Activated CD4-positive, alpha-beta memory T cell treated with anti-CD3 and anti-CD28 coated beads, Interleukin-2, amount 10 ng/mL, durations not matched to agents 7 days and 5 days (primary cell): ENCODE results near the gene OR52N4. TPM values are rescaled to one million over a fixed set of nuclear protein-coding genes. Genes with fewer than 3 reads are reported as not detected.

Source experiments
- CTCF ChIA-PET: fragments of 350-600 bp; sonication (Branson Sonifier 250); formaldehyde crosslinking; loops from one replicate; lab custom pipeline; 2021; ENCODE audit warnings: antibody characterized with exemption, inconsistent platforms; lab: Charles Lee
- POLR2A ChIA-PET: fragments of 350-600 bp; sonication (Branson Sonifier 250); formaldehyde crosslinking; loops from one replicate; lab custom pipeline; 2021; ENCODE audit warnings: antibody characterized with exemption; lab: Charles Lee
- DNase-seq: peaks from one replicate; pipeline ENCODE4 v3.0.0-alpha.2; 2020
- H3K27ac Mint-ChIP-seq: one replicate; pipeline ENCODE4 v1.8.0; 2021; ENCODE audit warnings: mild to moderate bottlenecking, mixed read lengths
- H3K27me3 Mint-ChIP-seq: one replicate; pipeline ENCODE4 v1.8.0; 2021; ENCODE audit warnings: mixed read lengths
- H3K36me3 Mint-ChIP-seq: one replicate; pipeline ENCODE4 v1.8.0; 2021; ENCODE audit warnings: low read depth, mixed read lengths
- H3K4me1 Mint-ChIP-seq: one replicate; pipeline ENCODE4 v1.8.0; 2021; ENCODE audit warnings: mixed read lengths
- H3K4me3 Mint-ChIP-seq: one replicate; pipeline ENCODE4 v1.8.0; 2021; ENCODE audit warnings: mild to moderate bottlenecking, mixed read lengths
- H3K9me3 Mint-ChIP-seq: one replicate; pipeline ENCODE4 v1.8.0; 2021; ENCODE audit warnings: mixed read lengths
- total RNA-seq, 2 experiments: library from RNA; stranded (reverse); gene quantifications; one replicate each; pipeline ENCODE4 v1.2.3, GENCODE V29; 2021

The OR52N4 gene
- total RNA-seq, 2 experiments from 2014 or later = 1.5 to 1.9 TPM

DNA sequence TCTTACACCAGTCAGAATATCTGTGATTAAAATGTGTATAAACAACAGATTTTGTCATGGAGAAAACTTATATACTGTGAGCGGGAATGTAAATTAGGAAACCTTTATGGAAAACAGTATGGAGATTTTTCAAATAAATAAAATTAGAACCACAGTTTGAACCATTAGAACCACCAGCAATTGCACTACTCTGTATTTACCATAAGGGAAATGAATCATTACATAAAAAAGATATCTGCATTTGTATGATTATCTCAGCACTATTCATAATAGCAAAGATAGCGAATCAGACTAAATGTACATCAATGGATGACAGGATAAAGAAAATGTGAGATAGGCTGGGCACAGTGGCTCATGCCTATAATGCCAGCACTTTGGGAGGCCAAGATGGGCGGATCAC, 7.4 kb upstream of the OR52N4 start:
- ChIA-PET POLR2A (no interaction called here), CTCF (no interaction called here)
- H3K4me3 Mint-ChIP-seq = no peak overlapping the region
- no peaks in the 10 kb centered on the region for H3K4me1 Mint-ChIP-seq
- no peak overlapping the region for H3K27ac Mint-ChIP-seq
- DNase-seq = no peak
- H3K27me3 Mint-ChIP-seq = peaks cover 2% of the 10 kb centered on the region
- peaks cover 1% of the 10 kb centered on the region for H3K9me3 Mint-ChIP-seq
- no peaks in the 10 kb centered on the region for H3K36me3 Mint-ChIP-seq

DNA sequence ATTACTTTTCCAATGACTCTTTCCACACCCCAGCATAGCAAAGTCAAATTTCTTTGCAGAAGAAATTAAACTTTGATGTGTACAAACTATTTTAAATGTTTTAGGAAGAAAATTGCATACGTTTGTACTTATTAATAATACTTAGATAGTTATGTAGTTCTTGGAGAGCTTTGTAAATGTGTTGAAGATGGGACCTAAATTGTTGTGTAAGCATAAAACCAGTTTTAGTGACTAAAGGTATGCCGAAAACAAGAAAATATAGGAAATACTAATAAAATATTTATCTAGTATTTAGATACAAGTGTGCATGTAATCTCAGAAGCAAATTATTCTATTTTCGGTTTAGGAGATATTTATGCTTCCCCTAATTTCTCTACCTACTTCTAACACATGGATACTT, 4.2 kb upstream of the OR52N4 start:
- CTCF ChIA-PET = no interaction called here
- Mint-ChIP-seq H3K36me3 (no peaks in the 10 kb centered on the region), H3K27ac (no peak overlapping the region), H3K4me1 (no peaks in the 10 kb centered on the region), H3K9me3 (no peaks in the 10 kb centered on the region), H3K4me3 (no peak overlapping the region), H3K27me3 (no peaks in the 10 kb centered on the region)
- no peak for DNase-seq
- POLR2A ChIA-PET = no interaction called here

DNA sequence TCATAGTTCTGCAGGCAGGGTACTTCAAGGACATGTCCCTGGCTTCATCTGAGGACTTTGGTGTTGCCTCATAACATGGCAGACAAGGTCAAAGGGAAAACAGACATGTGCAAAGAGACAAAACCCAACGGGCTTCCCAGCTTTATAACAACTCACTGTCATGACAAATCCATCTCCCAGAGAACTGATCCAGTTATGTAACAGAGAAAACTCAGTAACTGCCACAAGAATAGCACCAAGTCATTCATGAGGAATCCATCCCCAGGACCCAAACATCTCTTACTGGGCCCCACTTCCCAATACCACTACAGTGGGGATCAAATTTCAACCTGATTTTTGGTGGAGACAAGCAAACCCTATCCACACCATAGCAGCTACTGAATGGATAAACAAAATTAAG, 13.0 kb downstream of the OR52N4 start:
- no peaks in the 10 kb centered on the region for H3K36me3 Mint-ChIP-seq
- no peaks in the 10 kb centered on the region for H3K9me3 Mint-ChIP-seq
- POLR2A ChIA-PET = no interaction called here
- H3K27me3 Mint-ChIP-seq = no peaks in the 10 kb centered on the region
- CTCF ChIA-PET = no interaction called here
- H3K4me3 Mint-ChIP-seq = no peak overlapping the region
- no peaks in the 10 kb centered on the region for H3K4me1 Mint-ChIP-seq
- no peak overlapping the region for H3K27ac Mint-ChIP-seq
- DNase-seq = no peak

DNA sequence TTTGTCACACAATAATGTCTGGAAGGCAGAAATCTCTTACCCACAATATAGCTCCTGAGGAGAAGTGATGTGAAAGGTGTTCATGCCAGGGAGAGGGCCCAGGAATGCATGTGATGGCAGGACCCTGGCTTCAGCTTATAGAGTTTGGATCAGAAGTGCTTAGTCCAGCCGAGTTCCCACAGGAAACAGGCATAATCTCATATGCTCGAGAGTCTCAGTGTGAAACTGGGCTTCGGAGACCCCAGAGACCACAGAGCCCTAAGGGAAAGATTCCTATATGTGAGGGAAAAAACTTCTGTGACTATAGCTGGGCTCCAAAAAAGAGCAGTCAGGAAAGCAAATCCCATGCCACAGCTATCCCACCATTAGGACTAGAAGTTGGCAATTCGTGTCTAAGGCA, 29.2 kb downstream of the OR52N4 start, which contains the start of gene OR52N5:
TSS of gene OR52N5 (minus strand) at position 101 of the 400 bp plus-strand sequence. CDS start 4,721 bp downstream, outside the sequence.
- no peak within 1 kb of the TSS for H3K4me3 Mint-ChIP-seq
- H3K9me3 Mint-ChIP-seq = no peaks in the 10 kb centered on the region
- H3K27ac Mint-ChIP-seq = no peak within 1 kb of the TSS
- no peaks in the 10 kb centered on the region for H3K4me1 Mint-ChIP-seq
- POLR2A ChIA-PET = no interaction called here
- H3K27me3 Mint-ChIP-seq = no peaks in the 10 kb centered on the region
- no peak for DNase-seq
- CTCF ChIA-PET = no interaction called here
- H3K36me3 Mint-ChIP-seq = no peaks in the 10 kb centered on the region

DNA sequence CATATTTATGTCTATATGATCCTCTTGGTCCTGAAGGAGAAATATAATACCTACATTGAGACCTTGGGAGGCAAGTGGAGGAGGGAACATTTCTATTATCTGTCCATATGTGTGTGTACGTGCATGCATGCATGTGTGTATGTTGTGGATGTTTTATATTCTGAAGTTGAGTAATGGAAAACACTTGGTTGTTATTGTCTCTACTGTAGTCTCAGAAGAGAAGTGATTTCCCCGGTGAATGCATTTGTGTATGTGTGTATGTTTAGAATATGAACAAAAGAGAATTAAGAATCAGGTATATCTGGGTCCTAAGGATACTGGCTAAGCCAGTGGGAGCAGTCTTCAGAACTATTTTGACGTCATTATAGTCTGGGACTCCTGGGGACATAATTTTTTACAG, 37.1 kb downstream of the OR52N4 start, which contains the start of gene OR52N1:
TSS of gene OR52N1 (minus strand) at position 101 of the 400 bp plus-strand sequence. CDS start 2,449 bp downstream, outside the sequence.
- H3K27me3 Mint-ChIP-seq = peaks cover 8% of the 10 kb centered on the region
- no peaks in the 10 kb centered on the region for H3K4me1 Mint-ChIP-seq
- no peak within 1 kb of the TSS for H3K4me3 Mint-ChIP-seq
- POLR2A ChIA-PET = no interaction called here
- DNase-seq = no peak
- H3K36me3 Mint-ChIP-seq = no peaks in the 10 kb centered on the region
- no peak within 1 kb of the TSS for H3K27ac Mint-ChIP-seq
- CTCF ChIA-PET = no interaction called here
- no peaks in the 10 kb centered on the region for H3K9me3 Mint-ChIP-seq

DNA sequence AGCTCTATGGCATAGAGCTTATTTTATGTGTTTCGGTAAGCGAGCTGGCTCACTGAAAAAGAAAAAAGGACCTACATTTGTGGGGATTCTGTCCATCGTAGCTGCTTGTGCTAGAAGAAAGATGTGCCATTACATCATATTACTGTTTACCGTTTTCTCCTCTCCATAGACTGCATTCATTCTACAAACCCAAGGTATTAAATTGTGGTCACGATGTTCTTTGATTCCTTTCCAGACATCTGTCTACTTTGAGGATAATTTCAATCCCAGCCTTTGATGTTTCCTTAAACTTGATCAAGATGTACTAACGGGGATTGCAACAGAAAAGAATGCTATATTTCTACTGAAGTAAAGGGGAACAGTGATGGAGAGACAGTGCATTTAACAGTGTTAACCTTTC, 42.5 kb downstream of the OR52N4 start:
- H3K9me3 Mint-ChIP-seq = no peaks in the 10 kb centered on the region
- H3K4me3 Mint-ChIP-seq = no peak overlapping the region
- H3K4me1 Mint-ChIP-seq = no peaks in the 10 kb centered on the region
- CTCF ChIA-PET = interaction anchor here (1.4 kb wide), 1 partner anchor 13 kb away, joined by 3 read pairs; no protein-coding TSS in a partner anchor
- no peaks in the 10 kb centered on the region for H3K36me3 Mint-ChIP-seq
- H3K27ac Mint-ChIP-seq = no peak overlapping the region
- POLR2A ChIA-PET = no interaction called here
- peaks cover 8% of the 10 kb centered on the region for H3K27me3 Mint-ChIP-seq
- no peak for DNase-seq

DNA sequence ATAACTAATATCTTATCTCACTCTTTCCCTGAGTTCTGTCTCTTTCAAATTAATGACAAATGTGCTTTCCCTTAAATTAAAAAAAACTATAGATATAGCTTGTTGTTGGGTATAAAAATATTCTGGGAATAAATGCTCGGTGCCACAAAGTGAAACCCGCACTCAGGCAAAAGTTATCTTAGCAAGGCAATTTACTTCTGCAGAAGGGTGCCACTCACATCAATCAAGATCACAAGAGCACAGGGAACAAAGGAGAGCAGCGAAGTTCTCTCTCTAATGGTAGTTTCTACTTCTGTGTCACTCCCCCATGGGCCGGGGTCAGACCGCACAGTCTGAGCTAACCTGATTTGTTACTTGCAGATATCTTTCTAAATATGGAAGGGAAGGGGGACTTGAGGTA, 49.9 kb downstream of the OR52N4 start:
- CTCF ChIA-PET = interaction anchor here (1.1 kb wide), 1 partner anchor 328 kb away, joined by 3 read pairs; no protein-coding TSS in a partner anchor
- peaks cover 5% of the 10 kb centered on the region for H3K4me1 Mint-ChIP-seq
- DNase-seq = no peak
- no peak overlapping the region for H3K27ac Mint-ChIP-seq
- POLR2A ChIA-PET = no interaction called here
- no peaks in the 10 kb centered on the region for H3K36me3 Mint-ChIP-seq
- no peaks in the 10 kb centered on the region for H3K9me3 Mint-ChIP-seq
- peaks cover 12% of the 10 kb centered on the region for H3K27me3 Mint-ChIP-seq
- H3K4me3 Mint-ChIP-seq = no peak overlapping the region

Other genes with a start within 250 kb of the OR52N4 start
- gene UBQLN3, start 244.3 kb upstream of the OR52N4 start, total RNA-seq = not detected
- gene UBQLNL, start 237.5 kb upstream of the OR52N4 start, total RNA-seq = under 1 TPM; 0.13 to 0.28 TPM
- not detected for gene OR52H1, start 205.7 kb upstream of the OR52N4 start, total RNA-seq
- not detected for gene OR52B6, start 173.4 kb upstream of the OR52N4 start, total RNA-seq
- gene TRIM6, start 157.6 kb upstream of the OR52N4 start, total RNA-seq = 1 to 10 TPM in 1 of 2 experiments, under 1 TPM in 1; 0.60 to 1.1 TPM
- gene TRIM34, start 129.2 kb upstream of the OR52N4 start, total RNA-seq = 10 to 100 TPM; 18.2 to 19.8 TPM
- 10 to 100 TPM; 33.5 to 33.9 TPM for gene TRIM5, start 69.2 kb upstream of the OR52N4 start, total RNA-seq
- 100 to 1,000 TPM; 213 to 221 TPM for gene TRIM22, start 64.5 kb upstream of the OR52N4 start, total RNA-seq
- under 1 TPM; 0.30 to 0.50 TPM for gene OR56B1, start 17.8 kb upstream of the OR52N4 start, total RNA-seq
- not detected for gene OR52N5, start 29.1 kb downstream of the OR52N4 start, total RNA-seq
- gene OR52N1, start 37.0 kb downstream of the OR52N4 start, total RNA-seq = not detected
- not detected for gene OR52N2, start 54.7 kb downstream of the OR52N4 start, total RNA-seq
- not detected for gene OR52E6, start 87.7 kb downstream of the OR52N4 start, total RNA-seq
- gene OR52E8, start 103.4 kb downstream of the OR52N4 start, total RNA-seq = not detected
- not detected for gene OR52E4, start 126.4 kb downstream of the OR52N4 start, total RNA-seq
- gene OR52E5, start 139.0 kb downstream of the OR52N4 start, total RNA-seq = not detected
- gene OR56A3, start 188.0 kb downstream of the OR52N4 start, total RNA-seq = not detected
- not detected for gene OR56A5, start 214.3 kb downstream of the OR52N4 start, total RNA-seq
- not detected for gene OR52L1, start 232.7 kb downstream of the OR52N4 start, total RNA-seq